ENCODE results near the gene LRP1-AS. TPM values are rescaled to one million over a fixed set of nuclear protein-coding genes. Genes with fewer than 3 reads are reported as not detected.

The LRP1-AS gene
- total RNA-seq, 4 donors from 2014 or later = not detected

- 90 to 93% methylated on average over 14 of the region's 14 CpGs for WGBS, 2 donors
- intact Hi-C loops (cut with DNase I; ENCODE audit: low total_unique reads) = no loop called here
- TF ChIP-seq POLR2A (IDR thresholded peaks at IDR 0.05) (no peak), CTCF (IDR thresholded peaks at IDR 0.05) (no peak)
- no peak overlapping the region for H3K4me3 ChIP-seq (ENCODE audit: low read depth, poor library complexity, severe bottlenecking)
- peak in 1 of 2 donors; percentile 84 for DNase-seq (ENCODE audit: low spot score in 2 of 2)
Observed at GRCh38 chr12:57105011-57105753, 42.2 kb downstream of the LRP1-AS start.

GRCh38 chr12:57104292-57104910 is 43.0 kb downstream of the LRP1-AS start:
- 93 to 96% methylated on average over 12 of the region's 12 CpGs for WGBS, 2 donors
- peak in 1 of 2 donors; percentile 84 for DNase-seq (ENCODE audit: low spot score in 2 of 2)
- intact Hi-C loops (cut with DNase I; ENCODE audit: low total_unique reads) = no loop called here
- no peak overlapping the region for H3K4me3 ChIP-seq (ENCODE audit: low read depth, poor library complexity, severe bottlenecking)
- no peak for TF ChIP-seq POLR2A (IDR thresholded peaks at IDR 0.05)
- TF ChIP-seq CTCF (IDR thresholded peaks at IDR 0.05) = no peak

GRCh38 chr12:57103856-57104255 is 43.6 kb downstream of the LRP1-AS start:
- WGBS, 2 donors = 81 to 93% methylated on average over 7 of the region's 7 CpGs
- no peak overlapping the region for H3K4me3 ChIP-seq (ENCODE audit: low read depth, poor library complexity, severe bottlenecking)
- intact Hi-C loops (cut with DNase I; ENCODE audit: low total_unique reads) = no loop called here
- TF ChIP-seq CTCF (IDR thresholded peaks at IDR 0.05) (no peak), POLR2A (IDR thresholded peaks at IDR 0.05) (no peak)
- no peak for DNase-seq (ENCODE audit: low spot score in 2 of 2)

- no peak for TF ChIP-seq CTCF (IDR thresholded peaks at IDR 0.05)
- TF ChIP-seq POLR2A (IDR thresholded peaks at IDR 0.05) = no peak
Observed at GRCh38 chr12:57101892-57102695, 45.3 kb downstream of the LRP1-AS start.

GRCh38 chr12:57099766-57100165 is 47.7 kb downstream of the LRP1-AS start:
- no peak overlapping the region for H3K4me3 ChIP-seq (ENCODE audit: low read depth, poor library complexity, severe bottlenecking)
- 79 to 82% methylated on average over 12 of the region's 12 CpGs for WGBS, 2 donors
- no peak for DNase-seq (ENCODE audit: low spot score in 2 of 2)
- intact Hi-C loops (cut with DNase I; ENCODE audit: low total_unique reads) = no loop called here
- TF ChIP-seq CTCF (IDR thresholded peaks at IDR 0.05) (no peak), POLR2A (IDR thresholded peaks at IDR 0.05) (no peak)

More at GRCh38 chr12:57101892-57102695, 45.3 kb downstream of the LRP1-AS start:
- WGBS, 2 donors = 72 to 78% methylated on average over 15 of the region's 15 CpGs
- peak in 1 of 2 donors; percentile 84 for DNase-seq (ENCODE audit: low spot score in 2 of 2)
- intact Hi-C loops (cut with DNase I; ENCODE audit: low total_unique reads) = no loop called here
- H3K4me3 ChIP-seq (ENCODE audit: low read depth, poor library complexity, severe bottlenecking) = no peak overlapping the region

All from lower leg skin (tissue), 4 donors.